ENCODE results near the gene VPS18. TPM values are rescaled to one million over a fixed set of nuclear protein-coding genes. Genes with fewer than 3 reads are reported as not detected.

VPS18 gene
- total RNA-seq, 2 donors from 2014 or later = 26.6 to 29.0 TPM

DNA sequence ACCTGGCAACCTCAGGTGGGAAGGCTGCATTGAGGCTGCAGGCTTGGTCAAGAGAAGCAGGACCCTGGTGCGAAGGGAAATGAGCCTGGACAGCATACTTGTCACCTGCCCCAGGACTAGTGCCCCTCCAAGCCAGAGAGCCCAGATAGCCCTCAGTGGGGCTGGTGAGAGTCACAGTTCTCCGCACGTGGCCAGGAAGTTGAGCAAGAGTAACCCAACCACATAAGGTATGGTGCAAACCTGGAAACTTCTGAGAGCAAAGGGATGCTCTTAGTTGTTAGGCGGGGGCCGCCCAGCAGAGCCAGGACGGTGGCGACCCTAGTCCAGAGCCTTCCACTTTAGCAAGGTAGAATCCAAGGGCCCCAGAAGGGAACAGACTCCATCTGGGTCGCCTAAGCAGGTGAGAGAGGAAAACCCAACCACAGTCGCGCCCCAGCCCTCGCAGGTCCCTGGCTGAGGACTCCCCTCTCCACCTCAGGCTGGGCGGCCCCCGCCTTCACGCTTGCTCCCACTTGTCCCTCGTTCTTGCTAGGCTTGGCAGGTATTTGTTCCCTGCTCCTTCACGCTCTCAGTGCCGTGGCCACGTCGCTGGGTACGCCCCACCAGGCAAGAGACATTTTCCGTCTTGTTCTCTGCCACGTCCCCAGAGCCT is 1.1 kb upstream of the VPS18 start:
- Mint-ChIP-seq H3K36me3 (ENCODE audit: low read depth) (peaks cover 27% of the 10 kb centered on the region), H3K27ac (no peak overlapping the region), H3K27me3 (ENCODE audit: insufficient read depth) (peaks cover 19% of the 10 kb centered on the region), H3K4me3 (peak overlapping the region; percentile 96), H3K4me1 (peaks cover 4% of the 10 kb centered on the region), H3K9me3 (peaks cover 3% of the 10 kb centered on the region)
- H3K27ac ChIP-seq (ENCODE audit: low read depth, low read length) = no peak overlapping the region
- peaks cover 23% of the 10 kb centered on the region for H3K36me3 ChIP-seq (ENCODE audit: control insufficient read depth, insufficient read depth, low read length)
- 90 to 98% methylated on average over 10 to 22 of the region's 22 CpGs for WGBS, 2 experiments (ENCODE audit: insufficient coverage in 1 of 2, insufficient read length in 1 of 2)
- H3K9ac ChIP-seq (ENCODE audit: extremely low read depth, low read length, poor library complexity, severe bottlenecking) = no peak overlapping the region
- H3K4me3 ChIP-seq (ENCODE audit: low read length) = no peak overlapping the region
- peaks cover 3% of the 10 kb centered on the region for H3K4me1 ChIP-seq (ENCODE audit: control insufficient read depth, insufficient read depth, low read length)
- peak; percentile 57 for DNase-seq
- peaks cover 16% of the 10 kb centered on the region for H3K27me3 ChIP-seq (ENCODE audit: control insufficient read depth, insufficient read depth, low read length, poor library complexity, severe bottlenecking)
- TF ChIP-seq, protein P1, sequence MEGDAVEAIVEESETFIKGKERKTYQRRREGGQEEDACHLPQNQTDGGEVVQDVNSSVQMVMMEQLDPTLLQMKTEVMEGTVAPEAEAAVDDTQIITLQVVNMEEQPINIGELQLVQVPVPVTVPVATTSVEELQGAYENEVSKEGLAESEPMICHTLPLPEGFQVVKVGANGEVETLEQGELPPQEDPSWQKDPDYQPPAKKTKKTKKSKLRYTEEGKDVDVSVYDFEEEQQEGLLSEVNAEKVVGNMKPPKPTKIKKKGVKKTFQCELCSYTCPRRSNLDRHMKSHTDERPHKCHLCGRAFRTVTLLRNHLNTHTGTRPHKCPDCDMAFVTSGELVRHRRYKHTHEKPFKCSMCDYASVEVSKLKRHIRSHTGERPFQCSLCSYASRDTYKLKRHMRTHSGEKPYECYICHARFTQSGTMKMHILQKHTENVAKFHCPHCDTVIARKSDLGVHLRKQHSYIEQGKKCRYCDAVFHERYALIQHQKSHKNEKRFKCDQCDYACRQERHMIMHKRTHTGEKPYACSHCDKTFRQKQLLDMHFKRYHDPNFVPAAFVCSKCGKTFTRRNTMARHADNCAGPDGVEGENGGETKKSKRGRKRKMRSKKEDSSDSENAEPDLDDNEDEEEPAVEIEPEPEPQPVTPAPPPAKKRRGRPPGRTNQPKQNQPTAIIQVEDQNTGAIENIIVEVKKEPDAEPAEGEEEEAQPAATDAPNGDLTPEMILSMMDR (conservative IDR thresholded peaks at IDR 0.05) = no peak
- H3K9me3 ChIP-seq (ENCODE audit: control insufficient read depth, low read length) = no peaks in the 10 kb centered on the region

DNA sequence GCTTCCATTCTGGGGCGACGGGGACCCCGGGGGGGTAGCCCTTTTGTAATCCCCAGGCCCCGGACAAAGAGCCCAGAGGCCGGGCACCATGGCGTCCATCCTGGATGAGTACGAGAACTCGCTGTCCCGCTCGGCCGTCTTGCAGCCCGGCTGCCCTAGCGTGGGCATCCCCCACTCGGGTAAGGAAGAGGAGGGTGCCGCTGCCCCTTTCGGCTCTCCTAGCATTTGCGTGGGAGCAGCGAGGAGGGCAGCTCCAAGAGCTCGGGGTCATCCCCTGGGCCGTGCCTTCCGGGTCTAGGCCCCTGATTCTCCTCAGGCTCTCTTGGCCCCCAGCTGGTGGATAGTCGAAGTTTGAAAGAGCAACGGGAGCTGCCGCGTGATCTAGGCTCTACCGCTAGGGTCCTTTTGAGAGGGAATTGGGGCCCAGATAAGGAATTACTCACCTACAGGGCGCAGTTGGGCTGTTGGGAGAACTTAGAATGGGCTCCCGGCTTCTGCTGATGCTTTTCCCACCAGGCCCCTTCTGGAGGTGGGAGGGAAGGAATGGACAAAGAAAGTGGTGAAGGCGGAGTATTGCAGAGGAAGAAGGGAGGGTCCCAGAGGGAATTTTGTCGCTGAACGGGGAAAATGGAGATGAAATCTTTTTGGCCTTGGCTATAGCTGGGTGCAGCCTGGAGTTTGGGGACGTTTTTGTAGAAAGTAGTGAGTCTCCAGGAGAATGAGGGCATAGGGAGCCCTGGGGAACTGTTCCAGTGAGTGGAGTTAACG is 615 bp downstream of the VPS18 start:
- Histone ChIP-seq H3K36me3 (ENCODE audit: control insufficient read depth, insufficient read depth, low read length) (peaks cover 39% of the 10 kb centered on the region), H3K27ac (ENCODE audit: low read depth, low read length) (peak overlapping the region; percentile 85), H3K9me3 (ENCODE audit: control insufficient read depth, low read length) (no peaks in the 10 kb centered on the region), H3K4me1 (ENCODE audit: control insufficient read depth, insufficient read depth, low read length) (peaks cover 3% of the 10 kb centered on the region), H3K4me3 (ENCODE audit: low read length) (peak overlapping the region; percentile 97), H3K9ac (ENCODE audit: extremely low read depth, low read length, poor library complexity, severe bottlenecking) (peak overlapping the region; percentile 95), H3K27me3 (ENCODE audit: control insufficient read depth, insufficient read depth, low read length, poor library complexity, severe bottlenecking) (peaks cover 16% of the 10 kb centered on the region)
- Mint-ChIP-seq H3K27ac (peak overlapping the region; percentile 99), H3K4me3 (peak overlapping the region; percentile 96), H3K9me3 (peaks cover 3% of the 10 kb centered on the region), H3K36me3 (ENCODE audit: low read depth) (peaks cover 37% of the 10 kb centered on the region), H3K27me3 (ENCODE audit: insufficient read depth) (peaks cover 19% of the 10 kb centered on the region), H3K4me1 (peaks cover 4% of the 10 kb centered on the region)
- TF ChIP-seq, protein P1 (conservative IDR thresholded peaks at IDR 0.05) = peak; percentile 86
- peak; percentile 92 for DNase-seq
- 2 to 9% methylated on average over 12 to 32 of the region's 33 CpGs for WGBS, 2 experiments (ENCODE audit: insufficient coverage in 1 of 2, insufficient read length in 1 of 2)

DNA sequence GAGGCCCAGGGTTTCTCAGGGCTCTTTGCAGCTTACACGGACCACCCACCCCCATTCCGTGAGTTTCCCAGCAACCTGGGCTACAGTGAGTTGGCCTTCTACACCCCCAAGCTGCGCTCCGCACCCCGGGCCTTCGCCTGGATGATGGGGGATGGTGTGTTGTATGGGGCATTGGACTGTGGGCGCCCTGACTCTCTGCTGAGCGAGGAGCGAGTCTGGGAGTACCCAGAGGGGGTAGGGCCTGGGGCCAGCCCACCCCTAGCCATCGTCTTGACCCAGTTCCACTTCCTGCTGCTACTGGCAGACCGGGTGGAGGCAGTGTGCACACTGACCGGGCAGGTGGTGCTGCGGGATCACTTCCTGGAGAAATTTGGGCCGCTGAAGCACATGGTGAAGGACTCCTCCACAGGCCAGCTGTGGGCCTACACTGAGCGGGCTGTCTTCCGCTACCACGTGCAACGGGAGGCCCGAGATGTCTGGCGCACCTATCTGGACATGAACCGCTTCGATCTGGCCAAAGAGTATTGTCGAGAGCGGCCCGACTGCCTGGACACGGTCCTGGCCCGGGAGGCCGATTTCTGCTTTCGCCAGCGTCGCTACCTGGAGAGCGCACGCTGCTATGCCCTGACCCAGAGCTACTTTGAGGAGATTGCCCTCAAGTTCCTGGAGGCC is 5.4 kb downstream of the VPS18 start:
- H3K4me1 Mint-ChIP-seq = peaks cover 4% of the 10 kb centered on the region
- no peaks in the 10 kb centered on the region for H3K27me3 Mint-ChIP-seq (ENCODE audit: insufficient read depth)
- H3K27ac ChIP-seq (ENCODE audit: low read depth, low read length) = no peak overlapping the region
- no peak overlapping the region for H3K9ac ChIP-seq (ENCODE audit: extremely low read depth, low read length, poor library complexity, severe bottlenecking)
- peaks cover 75% of the 10 kb centered on the region for H3K36me3 ChIP-seq (ENCODE audit: control insufficient read depth, insufficient read depth, low read length)
- H3K27me3 ChIP-seq (ENCODE audit: control insufficient read depth, insufficient read depth, low read length, poor library complexity, severe bottlenecking) = no peaks in the 10 kb centered on the region
- peaks cover 69% of the 10 kb centered on the region for H3K36me3 Mint-ChIP-seq (ENCODE audit: low read depth)
- peak; percentile 41 for DNase-seq
- H3K9me3 Mint-ChIP-seq = peaks cover 3% of the 10 kb centered on the region
- TF ChIP-seq, protein P1 (conservative IDR thresholded peaks at IDR 0.05) = no peak
- WGBS, 2 experiments (ENCODE audit: insufficient coverage in 1 of 2, insufficient read length in 1 of 2) = 95 to 98% methylated on average over 25 to 33 of the region's 33 CpGs
- no peaks in the 10 kb centered on the region for H3K9me3 ChIP-seq (ENCODE audit: control insufficient read depth, low read length)
- no peak overlapping the region for H3K4me3 Mint-ChIP-seq
- H3K27ac Mint-ChIP-seq = no peak overlapping the region
- H3K4me1 ChIP-seq (ENCODE audit: control insufficient read depth, insufficient read depth, low read length) = peaks cover 3% of the 10 kb centered on the region
- no peak overlapping the region for H3K4me3 ChIP-seq (ENCODE audit: low read length)

All from endodermal cell (in vitro differentiated cells).